HepG2 (cell line): ENCODE measurements around the gene IQSEC1.

Experiments
- EP300 ChIP-seq, 3 experiments: sonication (generic) in 1 of 3; formaldehyde crosslinking in 1 of 3; IDR thresholded peaks; 2 replicates each; pipeline versions ENCODE4 v1.5.1 to v1.6.1; 2011 to 2020; ENCODE audit warnings: low read depth in 2 of 3, low read length in 2 of 3, borderline replicate concordance in 1 of 3, improper control_type of control experiment in 1 of 3, mild to moderate bottlenecking in 1 of 3, missing genetic modification reagents in 1 of 3, moderate library complexity in 1 of 3
- FOXK2 ChIP-seq: fragments of 450-650 bp; IDR thresholded peaks from 2 replicates; pipeline ENCODE4 v1.6.1; 2016
- FOXO1 ChIP-seq: sonication (generic); formaldehyde crosslinking; IDR thresholded peaks from 2 replicates; pipeline ENCODE4 v1.4.0; 2020; ENCODE audit warnings: missing genetic modification reagents
- POLR2A ChIP-seq, 2 experiments: IDR thresholded peaks; 2 replicates each; pipeline ENCODE4 v1.6.1; 2011; ENCODE audit warnings: low read depth in 2 of 2, low read length in 2 of 2, mild to moderate bottlenecking in 1 of 2, moderate library complexity in 1 of 2; ENCODE audit not compliant: insufficient read depth in 1 of 2
- TF ChIP-seq, protein P1 (sequence below): sonication (generic); formaldehyde crosslinking; IDR thresholded peaks from 2 replicates; pipeline ENCODE4 v1.8.1; 2023; ENCODE audit warnings: mild to moderate bottlenecking, missing genetic modification reagents
- TF ChIP-seq, protein P2 (sequence below): sonication (generic); formaldehyde crosslinking; IDR thresholded peaks from 2 replicates; pipeline ENCODE4 v1.5.0; 2020; ENCODE audit warnings: mild to moderate bottlenecking, missing genetic modification reagents, moderate library complexity

DNA sequence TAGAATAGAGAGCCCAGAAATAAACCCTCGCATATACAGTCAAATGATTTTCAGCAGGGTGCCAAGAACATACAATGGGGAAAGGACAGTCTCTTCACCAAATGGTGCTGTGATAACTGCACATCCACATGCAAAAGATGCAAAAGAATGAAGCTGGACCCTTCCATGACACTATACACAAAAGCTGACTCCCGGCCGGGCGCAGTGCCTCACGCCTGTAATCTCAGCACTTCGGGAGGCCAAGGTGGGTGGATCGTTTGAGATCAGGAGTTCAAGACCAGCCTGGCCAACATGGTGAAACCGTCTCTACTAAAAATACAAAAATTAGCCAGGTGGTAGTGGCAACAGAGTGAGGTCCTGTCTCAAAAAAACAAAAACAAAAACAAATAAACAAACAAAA is 43.2 kb upstream of the IQSEC1 start:
- TF ChIP-seq EP300 (IDR thresholded peaks at IDR 0.05; ENCODE audit: low read depth in 2 of 2, low read length in 2 of 2): no peak
- no peak for TF ChIP-seq EP300 (CRISPR knock-in tag; IDR thresholded peaks at IDR 0.05; ENCODE audit: borderline replicate concordance)
- TF ChIP-seq, protein P1, sequence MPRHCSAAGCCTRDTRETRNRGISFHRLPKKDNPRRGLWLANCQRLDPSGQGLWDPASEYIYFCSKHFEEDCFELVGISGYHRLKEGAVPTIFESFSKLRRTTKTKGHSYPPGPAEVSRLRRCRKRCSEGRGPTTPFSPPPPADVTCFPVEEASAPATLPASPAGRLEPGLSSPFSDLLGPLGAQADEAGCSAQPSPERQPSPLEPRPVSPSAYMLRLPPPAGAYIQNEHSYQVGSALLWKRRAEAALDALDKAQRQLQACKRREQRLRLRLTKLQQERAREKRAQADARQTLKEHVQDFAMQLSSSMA (CRISPR knock-in tag): no peak
- TF ChIP-seq, protein P2, sequence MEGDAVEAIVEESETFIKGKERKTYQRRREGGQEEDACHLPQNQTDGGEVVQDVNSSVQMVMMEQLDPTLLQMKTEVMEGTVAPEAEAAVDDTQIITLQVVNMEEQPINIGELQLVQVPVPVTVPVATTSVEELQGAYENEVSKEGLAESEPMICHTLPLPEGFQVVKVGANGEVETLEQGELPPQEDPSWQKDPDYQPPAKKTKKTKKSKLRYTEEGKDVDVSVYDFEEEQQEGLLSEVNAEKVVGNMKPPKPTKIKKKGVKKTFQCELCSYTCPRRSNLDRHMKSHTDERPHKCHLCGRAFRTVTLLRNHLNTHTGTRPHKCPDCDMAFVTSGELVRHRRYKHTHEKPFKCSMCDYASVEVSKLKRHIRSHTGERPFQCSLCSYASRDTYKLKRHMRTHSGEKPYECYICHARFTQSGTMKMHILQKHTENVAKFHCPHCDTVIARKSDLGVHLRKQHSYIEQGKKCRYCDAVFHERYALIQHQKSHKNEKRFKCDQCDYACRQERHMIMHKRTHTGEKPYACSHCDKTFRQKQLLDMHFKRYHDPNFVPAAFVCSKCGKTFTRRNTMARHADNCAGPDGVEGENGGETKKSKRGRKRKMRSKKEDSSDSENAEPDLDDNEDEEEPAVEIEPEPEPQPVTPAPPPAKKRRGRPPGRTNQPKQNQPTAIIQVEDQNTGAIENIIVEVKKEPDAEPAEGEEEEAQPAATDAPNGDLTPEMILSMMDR: no peak
- TF ChIP-seq POLR2A (IDR thresholded peaks at IDR 0.05; ENCODE audit: insufficient read depth in 1 of 2, low read depth in 2 of 2, low read length in 2 of 2): no peak
- no peak for TF ChIP-seq FOXO1 (CRISPR knock-in tag)
- no peak for TF ChIP-seq FOXK2
